NCI-H2107 treated with DMSO at 0.1 percent for 48 hours (cell line): ENCODE results near the gene LGI1.

Source experiments
- DNase-seq: peaks from one replicate; lab custom pipeline; 2025; ENCODE audit not compliant: unreplicated experiment; lab: John Stamatoyannopoulos, UW

The LGI1 gene

GRCh38 chr10:93754761-93755160 is 3.0 kb upstream of the LGI1 start:
- DNase-seq = no peak

- DNase-seq = no peak
Observed at GRCh38 chr10:93755443-93756116, 2.2 kb upstream of the LGI1 start.

DNA sequence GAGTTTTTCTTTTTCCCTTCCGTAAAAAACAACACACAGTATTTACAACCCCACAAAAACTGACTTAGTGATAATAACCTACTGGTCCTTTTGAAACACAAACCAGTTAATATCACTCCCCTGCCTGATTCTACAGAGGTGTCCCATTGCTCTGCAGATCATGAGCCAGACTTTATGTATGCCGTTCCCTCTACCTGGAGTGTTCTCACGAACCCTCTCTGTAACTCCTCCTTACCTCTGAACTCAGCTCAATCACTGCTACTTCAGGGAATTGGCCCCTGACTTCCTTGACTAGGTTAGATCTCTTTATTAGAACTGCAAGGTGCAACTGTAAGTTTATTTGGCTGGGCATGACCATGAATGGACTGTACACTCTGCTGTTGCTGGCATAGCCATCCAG is 1.6 kb upstream of the LGI1 start:
- no peak for DNase-seq

DNA sequence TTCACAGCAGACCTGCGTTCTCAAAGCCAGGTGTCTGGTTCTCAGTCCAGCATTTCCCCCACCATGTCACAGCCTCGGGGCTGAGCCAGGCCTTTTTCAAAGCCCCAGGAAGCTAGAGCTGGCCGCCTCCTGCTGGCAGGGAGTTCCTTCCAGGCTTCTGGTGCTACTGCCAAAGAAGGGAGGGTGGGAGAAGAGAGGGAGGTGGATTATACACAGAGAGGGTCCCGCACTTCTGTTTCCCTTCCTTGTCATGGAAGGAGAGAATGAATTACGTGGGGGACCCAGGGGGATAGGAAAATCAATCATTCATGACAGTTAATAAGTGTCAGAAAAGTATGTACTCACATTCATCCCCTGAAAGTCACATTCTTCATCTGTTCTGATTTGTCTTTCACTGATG is 600 bp upstream of the LGI1 start:
- DNase-seq = no peak

- no peak for DNase-seq
Observed at GRCh38 chr10:93758508-93758885, 761 bp downstream of the LGI1 start.

GRCh38 chr10:93758891-93759410 is 1.2 kb downstream of the LGI1 start:
- no peak for DNase-seq

DNA sequence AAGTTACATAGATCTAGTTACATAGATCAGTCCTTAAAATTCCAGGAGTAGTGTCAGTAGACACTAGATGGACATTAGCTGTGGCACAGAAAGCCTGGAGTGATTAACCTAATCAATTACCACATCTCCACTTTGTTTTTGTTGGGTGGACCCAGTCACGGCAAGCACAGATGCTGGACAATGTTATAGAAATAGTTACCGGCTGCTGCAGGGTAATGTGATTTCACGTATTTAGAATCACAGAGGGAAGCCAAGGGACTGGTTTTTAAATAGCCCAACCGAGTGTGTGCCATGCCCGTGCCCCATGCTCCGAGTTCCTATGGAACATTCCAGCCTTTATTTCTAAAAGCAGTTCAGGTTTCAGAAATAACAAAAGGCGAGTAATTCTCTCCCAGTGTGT is 2.8 kb downstream of the LGI1 start:
- DNase-seq = no peak

- DNase-seq = no peak
Observed at GRCh38 chr10:93762979-93763391, 5.2 kb downstream of the LGI1 start.

DNA sequence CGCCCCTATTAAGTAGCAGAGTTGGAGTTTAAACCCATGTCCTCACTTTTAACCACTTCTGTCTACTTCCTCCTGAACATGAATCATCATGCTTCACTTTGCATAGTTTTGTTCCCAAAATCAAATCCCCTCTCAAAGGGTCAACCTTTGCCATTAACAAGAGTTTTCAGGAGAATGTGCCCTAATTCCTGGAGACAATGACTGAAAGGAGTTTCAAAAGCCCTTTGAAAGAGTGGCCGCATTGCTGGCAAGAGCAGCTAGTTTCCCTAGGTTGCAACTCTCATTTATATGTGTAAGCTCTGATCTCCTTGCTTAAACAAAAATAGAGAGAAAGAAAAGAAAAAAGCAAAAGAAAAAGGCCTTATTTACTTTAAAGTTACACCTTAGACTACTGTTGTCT is 9.2 kb downstream of the LGI1 start:
- no peak for DNase-seq

DNA sequence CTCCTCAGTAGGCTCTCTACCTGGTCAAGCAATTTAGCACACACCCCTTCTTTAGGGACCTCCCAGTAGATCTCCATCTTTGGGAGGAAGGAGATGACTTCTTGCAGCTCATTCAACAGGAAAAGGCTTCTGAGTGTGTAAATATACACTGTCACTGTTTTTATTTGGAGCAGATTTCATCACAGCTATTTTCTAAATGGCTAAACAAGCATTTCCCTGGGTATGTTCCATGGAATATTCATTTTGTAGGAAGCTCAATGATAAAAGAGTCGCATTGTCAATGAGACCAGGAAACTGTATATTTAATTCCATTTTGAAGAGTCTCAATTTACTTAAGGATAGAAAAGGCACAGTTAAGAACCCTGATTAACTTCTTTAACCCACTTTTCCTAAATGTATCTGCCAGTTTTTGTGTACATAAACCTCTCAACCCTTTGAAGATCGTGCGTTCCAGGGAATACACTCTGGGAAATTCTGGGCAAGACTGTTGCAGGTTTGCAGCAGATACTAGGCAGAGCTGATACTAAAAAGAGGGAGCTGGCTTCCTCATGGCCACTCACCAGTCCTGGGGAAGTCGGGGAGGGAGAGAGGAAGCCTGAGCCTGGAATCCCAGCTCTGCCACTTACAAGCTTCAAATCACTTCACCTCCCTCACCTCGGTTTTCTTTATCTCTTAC is 10.1 kb downstream of the LGI1 start:
- no peak for DNase-seq

DNA sequence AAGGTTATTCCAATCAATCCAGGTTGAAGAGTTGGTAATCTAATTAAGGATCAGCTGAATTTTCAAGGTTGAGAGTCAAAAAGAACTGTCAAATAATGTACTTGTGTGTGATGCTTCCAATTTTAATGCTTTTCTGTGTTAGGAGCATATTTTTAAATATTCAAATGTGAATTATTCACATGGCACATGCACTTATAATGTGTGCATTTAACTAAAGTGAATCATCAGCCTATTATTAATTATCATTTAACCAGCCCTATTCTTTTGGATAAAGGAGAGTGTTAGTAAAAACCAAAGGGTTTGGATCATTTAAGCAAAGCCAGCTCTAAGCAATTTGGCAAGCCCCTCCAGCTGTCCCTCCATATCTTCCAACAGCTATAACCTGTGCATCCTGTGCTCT is 11.2 kb downstream of the LGI1 start:
- DNase-seq = no peak

DNA sequence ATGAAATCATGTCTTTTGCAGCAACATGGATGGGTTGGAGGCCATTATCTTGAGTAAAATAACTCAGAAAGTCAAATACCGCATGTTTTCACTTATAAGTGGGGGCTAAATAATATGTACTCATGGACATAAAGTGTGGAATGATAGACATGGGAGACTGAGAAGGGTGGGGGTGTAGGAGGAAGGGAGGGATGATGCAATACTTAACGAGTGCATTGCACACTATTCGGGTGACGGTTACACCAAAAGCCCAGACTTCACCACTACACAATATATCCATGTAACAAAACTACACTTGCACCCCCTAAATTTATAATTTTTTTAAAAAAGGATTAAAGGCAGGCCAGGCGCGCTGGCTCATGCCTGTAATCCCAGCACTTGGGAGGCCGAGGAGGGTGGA is 13.6 kb downstream of the LGI1 start:
- DNase-seq = no peak

- DNase-seq = no peak
Observed at GRCh38 chr10:93773120-93773519, 15.4 kb downstream of the LGI1 start.

DNA sequence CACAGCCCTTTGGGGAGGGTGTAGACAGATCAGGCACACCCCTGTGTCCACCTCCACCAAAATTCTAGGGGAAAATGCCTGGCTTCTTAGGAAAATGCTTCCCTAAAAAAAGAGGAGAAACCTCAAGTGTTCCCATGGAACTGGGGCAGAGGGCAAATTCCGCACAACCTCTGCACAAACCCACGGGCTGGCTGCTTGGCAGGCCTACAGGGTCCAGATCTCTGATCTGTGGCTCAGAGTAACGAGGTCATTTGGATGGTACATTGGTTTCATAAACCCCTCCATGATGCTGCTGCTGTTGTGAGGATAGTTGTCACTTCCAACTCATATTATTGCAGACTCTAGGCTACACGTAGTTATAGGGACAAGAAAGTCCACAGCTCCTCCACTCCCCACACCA is 16.0 kb downstream of the LGI1 start:
- DNase-seq = no peak

- DNase-seq = no peak
Observed at GRCh38 chr10:93775356-93775755, 17.6 kb downstream of the LGI1 start.

DNA sequence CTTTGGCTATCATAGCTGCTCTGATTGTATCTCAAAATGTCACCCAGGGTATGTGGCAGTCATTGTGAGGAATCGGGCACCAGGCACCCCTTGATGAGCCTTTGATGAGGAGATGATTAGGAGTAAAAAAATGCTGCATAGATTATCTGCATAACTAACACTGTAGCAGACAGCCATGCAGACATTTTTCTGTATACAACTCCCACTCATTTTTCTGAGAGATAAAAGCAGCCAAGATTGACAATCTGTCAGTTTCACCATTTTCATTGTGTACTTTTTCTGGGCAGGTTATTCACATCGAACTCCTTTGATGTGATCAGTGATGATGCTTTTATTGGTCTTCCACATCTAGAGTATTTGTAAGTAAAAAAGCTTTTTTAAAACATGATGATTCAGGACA is 19.4 kb downstream of the LGI1 start:
- no peak for DNase-seq

- no peak for DNase-seq
Observed at GRCh38 chr10:93784059-93784458, 26.3 kb downstream of the LGI1 start.

GRCh38 chr10:93788413-93789208 is 30.9 kb downstream of the LGI1 start:
- DNase-seq = no peak

DNA sequence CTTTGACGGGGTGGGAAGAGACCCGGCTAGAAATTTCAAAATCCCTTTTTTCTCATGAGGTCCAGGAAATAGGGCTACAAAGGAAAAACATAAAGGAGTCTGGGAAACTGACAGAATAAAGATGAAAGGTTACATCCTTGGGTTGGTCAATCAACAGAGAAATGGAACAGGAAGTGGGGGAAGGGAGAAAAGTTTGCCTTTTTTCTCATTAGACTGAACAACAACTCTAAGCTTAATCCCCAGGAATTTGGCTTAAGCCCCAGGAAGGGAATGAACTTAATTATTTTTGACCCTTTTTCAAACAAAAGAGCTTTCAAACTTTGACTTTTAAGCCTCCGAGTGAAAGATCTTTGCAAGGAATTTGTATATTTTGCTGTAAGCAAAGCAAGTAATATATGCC is 32.7 kb downstream of the LGI1 start:
- no peak for DNase-seq

DNA sequence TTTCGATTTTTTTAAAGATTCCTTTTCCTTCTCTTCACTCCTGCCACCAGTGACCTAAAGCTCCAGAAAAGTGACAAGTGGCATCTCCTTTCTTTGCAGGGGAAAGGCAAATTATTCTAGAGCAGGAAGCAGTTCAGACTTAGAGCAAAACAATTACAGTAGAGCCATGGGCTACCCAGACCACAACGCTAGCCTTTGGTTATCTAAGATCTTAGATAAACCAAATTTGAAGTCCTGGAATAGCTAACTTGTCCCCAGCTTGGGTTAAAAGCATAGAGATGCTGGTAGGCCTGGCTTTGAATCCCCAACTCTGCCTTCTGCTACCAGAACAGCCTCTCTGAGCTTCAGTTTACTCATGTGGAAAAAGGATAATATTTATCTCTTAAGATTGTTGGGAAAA is 38.4 kb downstream of the LGI1 start:
- DNase-seq = no peak

- DNase-seq = no peak
Observed at GRCh38 chr10:93797825-93798224, 40.1 kb downstream of the LGI1 start.

GRCh38 chr10:93799155-93799708 is 41.5 kb downstream of the LGI1 start:
- no peak for DNase-seq
